8988T (cell line): ENCODE results near the gene VMP1.
"Not testable (repeated sequence)": the region's sequence is repeated elsewhere in the genome, so short reads cannot be mapped to it uniquely, and the experiment has no call there.

Experiments used
- DNase-seq: peaks from one replicate; pipeline ENCODE4 v3.0.0; 2011

Gene VMP1

DNA sequence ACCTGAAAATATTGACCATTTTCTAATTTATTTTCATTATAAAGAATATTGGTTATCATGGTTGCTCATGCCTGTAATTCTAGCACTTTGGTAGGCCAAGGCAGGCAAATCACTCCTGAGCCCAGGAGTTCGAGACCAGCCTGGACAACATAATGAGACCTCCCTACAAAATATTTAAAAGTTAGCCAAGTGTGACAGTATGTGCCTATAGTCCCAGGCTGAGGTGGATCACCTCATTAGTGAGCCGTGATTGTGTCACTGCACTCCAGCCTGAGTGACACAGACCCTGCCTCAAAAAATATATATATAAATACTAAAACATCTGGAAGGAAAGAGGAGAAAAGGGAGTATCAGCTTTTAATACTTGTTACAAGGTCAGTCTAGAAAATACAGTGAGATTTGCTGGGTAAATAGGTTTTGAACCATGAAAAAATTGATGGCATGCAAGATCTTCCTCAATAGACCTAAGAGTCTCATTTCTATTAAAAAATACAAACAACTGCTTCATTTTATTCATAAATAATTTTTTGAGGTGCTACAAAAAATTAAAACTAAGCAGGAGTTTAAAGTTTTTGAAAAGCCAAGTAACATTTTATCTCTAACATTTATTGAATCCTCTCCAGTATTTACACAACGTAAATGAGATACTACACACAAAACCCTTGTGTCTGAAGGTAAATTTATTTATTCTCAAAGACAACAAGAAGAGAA, 137.6 kb downstream of the VMP1 start:
- DNase-seq: no peak

DNA sequence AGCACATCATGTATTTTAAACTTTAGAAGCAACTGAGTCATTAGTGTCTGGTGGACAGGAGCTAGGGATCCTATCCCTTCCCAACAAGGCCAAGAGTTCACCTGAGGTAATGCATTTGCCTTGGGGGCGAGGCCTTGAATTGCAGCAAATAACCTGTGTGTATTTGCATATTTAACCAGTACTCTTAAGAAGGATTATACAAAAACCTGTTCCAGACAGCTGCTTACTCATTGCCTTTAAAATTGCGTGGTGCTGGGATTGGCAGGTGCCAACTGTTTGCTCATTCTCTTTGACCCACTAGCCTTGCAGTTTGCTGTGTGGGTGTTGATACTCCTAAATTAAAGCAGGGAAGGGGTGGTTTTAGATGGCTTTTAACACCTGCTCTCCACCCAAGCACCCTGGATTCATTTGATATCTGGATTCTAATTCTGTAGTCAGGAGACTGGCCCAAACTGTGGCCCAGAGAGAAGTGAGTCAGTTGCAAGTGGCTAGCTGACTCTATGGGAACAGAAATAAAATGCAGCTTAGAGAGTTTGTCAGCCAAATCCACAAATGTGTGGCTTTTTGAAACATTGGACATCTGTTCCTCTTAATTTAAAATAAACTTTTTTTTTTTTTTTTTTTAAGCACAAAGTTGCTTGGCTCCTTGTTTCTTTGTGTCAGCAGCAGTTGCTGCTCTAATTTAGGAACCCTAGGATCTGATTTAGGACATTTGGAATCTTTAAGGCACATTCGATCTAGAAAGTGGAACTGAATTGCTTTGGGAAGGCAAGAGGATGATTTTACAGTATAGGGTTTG, 138.3 kb downstream of the VMP1 start:
- DNase-seq: no peak

DNA sequence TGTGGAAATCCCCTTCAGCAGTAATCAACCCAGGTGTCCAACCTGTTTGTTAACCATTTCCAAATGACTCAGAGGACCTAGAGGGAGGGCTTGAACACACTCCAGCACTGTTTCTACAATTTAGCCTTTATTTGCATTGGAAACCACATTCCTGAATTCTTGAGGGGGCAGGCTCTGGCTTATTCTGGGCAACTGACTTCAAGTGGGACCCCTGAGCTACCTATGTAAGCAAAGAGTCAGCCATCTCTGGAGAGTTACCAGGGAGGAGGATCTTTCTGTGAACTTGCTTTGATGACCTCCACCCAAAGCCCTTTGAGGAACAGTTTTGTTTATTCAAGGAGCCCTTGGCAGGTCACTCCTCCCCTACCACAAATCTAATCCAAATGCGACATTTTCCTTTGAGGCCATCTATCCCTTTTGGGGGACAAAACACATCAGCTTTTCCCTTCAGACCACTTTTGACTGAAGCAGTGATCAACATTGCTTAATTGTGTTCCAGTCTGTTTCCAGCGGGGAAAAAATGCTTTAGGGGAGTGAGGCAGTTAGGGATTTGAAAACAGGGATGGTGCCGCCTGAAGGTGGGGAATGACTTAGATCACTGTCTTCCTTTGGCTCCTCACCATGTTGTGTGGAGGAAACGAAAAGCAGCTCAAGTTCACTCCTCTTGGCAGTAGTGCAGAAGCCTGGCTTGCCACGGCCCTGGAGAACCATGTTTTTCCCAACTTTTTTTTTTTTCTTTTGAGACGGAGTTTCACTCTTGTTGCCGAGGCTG, 139.1 kb downstream of the VMP1 start:
- DNase-seq: no peak

DNA sequence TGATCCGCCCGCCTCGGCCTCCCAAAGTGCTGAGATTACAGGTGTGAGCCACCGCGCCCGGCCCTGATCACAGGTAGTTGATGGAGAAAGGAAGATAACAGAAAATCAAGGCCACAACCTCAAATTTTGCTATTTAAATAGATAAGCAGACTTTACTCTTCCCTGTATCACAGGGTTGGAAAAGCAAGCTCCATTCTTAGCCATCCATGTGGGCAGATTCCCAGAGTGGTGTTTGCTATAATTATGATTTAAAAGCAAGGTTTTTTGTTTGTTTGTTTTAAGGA, 140.9 kb downstream of the VMP1 start:
- DNase-seq: no peak

DNA sequence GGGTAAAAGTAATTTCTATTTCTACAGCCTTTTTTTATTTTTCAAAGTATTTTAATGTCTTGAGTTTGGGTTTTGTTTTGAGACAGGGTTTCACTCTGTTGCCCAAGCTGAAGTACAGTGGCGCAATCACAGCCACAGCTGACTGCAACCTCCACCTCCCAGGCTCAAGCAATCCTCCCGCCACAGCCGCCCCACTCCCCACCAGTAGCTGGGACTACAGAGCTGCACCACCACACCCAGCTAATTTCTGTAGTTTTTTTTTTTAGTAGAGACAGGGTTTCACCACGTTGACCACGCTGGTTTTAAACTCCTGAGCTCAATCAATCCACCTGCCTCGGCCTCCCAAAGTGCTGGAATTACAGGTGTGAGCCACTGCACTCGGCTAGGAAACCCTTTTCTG, 141.3 kb downstream of the VMP1 start:
- DNase-seq: no peak

DNA sequence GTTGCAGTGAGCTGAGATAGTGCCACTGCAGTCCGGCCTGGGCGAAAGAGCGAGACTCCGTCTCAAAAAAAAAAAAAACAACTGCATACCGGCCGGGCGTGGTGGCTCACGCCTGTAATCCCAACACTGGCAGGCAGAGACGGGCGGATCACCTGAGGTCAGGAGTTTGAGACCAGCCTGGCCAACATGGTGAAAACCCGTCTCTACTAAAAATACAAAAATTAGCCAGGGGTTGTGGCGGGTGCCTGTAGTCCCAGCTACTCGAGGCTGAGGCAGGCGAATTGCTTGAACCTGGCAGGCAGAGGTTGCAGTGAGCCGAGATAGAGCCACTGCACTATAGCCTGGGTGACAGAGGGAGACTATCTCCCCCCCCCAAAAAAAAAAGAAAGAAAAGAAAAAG, 142.9 kb downstream of the VMP1 start:
- DNase-seq: not testable (repeated sequence)

DNA sequence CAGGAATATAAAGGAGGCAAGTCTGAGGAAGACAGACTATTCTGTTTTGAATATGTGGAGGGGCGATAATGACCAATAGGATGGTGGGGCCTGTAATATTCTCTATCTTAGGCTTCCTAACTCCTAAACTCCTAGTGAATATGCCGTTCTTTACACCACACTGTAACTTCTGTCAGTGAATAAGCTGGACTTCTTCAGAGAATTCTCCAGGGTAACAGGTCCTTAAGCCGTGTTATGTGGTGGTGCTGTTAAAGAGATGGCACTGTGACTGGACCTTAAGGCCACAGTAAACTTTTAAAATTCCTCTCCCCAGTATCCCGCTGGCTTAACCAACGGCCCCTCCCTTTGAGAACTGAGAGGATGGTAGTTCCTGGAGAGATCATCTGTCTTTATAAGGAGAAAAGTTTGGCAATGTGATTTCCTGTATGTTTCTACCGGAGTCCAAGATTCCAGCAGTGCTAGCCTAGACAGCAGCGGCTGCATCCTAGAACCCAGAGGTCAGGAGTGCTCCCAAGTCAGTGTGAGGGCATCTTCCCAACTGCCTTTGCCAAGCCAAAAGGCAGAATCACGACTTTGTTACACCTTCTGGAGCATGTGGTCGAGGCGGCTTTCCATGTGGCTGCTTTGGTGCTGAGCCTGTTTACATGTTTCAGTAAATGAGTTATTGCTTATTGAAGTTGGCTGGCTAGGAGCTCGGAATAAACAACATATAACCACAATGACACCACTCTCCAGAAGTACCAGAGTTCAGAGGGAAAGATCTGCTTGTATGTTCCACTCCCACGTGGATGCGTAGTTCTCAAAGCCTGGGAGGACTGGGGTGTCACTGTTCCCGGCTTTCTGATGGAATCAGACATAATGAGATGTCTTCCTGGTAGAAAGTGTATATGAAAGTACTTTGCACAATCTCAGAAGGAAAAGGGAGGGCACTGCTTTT, 144.3 kb downstream of the VMP1 start:
- no peak for DNase-seq

DNA sequence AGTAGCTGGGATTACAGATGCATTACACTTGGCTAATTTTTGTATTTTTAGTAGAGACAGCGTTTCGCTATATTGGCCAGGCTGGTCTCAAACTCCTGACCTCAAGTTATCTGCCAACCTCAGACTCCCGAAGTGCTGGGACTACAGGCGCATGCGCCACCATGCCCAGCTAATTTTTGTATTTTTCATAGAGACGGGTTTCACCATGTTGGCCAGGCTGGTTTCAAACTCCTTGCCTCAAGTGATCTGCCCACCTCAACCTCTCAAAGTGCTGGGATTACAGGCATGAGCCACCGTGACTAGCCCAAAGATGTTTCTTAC, 145.4 kb downstream of the VMP1 start:
- not testable (repeated sequence) for DNase-seq

DNA sequence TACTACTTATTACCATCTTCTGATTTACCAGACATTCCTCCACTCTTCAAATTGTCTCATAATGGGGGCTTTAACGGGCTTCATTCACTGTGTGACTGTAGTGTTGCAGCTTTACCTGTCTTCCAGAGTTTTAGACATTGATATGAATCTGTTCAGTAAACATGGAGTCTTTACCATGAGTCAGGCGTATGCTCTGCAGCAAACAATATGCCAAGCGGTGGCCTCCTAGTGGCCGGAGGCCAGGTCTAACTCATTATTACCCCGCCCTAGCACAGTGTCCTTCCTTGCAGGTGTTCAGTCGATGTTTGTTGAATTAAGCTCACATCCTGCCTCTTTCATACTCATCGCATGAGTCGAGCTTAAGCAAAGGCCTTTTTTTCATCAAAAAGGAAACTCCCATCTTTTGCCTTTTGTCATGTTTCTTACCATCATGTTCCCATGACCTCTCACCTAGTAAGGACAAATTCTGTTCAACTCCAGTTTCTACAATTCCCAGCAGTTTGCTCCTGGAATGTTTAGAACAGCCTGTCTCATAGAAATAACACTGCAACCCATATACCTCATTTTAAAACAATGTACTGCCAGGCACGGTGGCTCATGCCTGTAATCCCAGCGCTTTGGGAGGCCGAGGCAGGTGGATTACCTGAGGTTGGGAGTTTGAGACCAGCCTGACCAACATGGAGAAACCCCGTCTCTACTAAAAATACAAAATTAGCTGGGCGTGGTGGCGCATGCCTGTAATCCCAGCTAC, 145.9 kb downstream of the VMP1 start:
- DNase-seq: peak; percentile 27

DNA sequence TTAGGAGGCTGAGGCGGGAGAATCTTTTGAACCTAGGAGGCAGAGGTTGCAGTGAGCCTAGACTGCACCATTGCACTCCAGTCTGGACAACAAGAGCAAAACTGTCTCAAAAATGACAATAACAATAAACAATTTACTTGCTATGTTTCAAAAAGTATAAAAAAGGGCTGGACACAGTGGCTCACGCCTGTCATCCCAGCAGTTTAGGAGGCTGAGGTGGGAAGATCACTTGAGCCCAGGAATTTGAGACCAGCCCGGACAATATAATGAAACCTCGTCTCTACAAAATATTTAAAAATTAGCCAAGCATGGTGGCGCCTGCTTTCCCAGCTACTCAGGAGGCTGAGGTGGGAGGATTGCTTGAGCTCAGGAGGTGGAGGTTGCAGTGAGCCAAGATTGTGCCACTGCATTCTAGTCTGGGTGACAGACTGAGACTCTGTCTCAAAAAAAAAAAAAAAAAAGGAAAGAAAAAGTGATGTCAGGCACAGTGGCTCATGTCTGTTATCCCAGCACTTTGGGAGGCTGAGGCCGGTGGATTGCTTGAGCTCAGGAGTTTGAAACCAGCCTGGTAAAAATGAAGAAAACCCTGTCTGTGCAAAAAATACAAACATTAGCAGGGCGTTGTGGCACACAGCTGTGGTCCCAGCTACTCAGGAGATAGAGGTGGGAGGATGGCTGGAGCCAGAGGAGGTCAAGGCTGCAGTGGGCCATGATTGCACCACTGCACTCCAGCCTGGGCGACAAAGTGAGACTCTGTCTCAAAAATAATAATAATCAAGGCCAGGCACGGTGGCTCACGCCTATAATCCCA, 146.7 kb downstream of the VMP1 start:
- DNase-seq: not testable (repeated sequence)

DNA sequence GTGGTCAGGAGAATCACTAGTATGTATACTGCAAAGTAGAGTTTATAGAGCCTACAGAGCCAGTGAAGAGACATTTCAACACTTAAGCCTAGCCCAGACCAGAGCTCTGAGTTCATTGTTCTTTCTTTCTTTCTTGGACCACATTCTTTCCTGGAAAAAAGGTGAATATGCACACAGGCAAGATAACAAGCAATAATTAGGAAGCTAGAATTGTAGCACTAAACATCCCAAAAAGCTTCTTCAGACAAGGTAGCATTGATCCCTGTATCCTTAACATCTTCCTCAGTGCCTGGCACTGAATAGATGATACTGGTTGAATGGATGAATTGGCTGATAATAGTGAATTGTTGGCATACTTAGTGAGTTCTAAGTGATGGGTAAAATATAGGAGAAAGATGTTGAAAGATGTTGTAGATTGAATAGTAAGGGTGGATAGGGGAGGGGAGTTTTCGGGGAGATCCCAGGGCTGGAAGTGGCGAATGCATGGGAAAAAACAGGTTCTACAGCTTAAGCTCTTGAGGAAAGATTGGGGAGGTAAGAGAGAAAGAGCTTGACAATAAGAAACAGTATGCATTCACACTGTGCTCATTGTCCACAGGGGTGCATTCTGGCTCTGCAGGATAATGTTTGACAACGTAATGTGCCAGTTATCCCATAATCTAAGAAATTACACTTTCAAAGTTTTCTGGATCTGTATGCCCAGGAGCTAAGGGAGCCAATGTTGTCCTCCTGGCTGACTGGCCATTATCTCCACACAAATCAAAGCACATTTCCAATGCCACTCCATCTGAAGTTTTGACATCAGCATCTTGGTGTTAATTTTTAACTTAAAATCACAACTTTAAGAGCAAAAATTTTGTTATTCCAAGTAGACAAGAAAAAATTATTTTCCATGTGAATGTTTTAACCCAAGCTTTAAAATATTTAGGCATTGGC, 149.7 kb downstream of the VMP1 start:
- DNase-seq: no peak

DNA sequence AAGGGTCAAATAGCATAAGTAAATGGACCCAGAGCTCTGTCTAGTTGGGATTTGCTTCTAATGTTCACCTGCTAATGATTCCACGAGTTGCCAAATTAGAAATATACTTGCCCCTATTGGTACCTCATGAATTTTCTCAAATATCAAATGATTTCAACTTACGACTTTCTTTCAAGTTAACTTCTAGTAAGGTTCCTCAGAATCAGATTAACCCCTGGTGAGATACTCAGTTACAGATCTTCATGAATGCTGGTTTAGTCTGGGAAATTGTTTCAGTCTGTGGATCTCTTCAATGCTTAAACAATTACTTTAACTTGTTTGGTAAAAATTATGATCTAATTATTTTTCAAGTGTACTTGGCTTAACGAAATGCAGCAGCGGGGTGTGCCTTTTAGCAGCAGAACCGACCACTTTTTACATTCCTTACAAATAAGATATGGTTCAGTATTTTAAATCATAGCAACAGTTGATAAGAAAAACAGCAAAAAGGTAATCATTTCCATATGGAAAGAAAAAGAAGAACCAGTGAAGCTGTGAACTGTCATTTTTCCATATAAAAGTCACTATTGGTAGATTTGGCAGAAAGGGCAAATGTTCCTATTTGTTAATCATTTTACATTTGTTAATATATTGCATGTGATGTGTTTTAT, 150.8 kb downstream of the VMP1 start:
- DNase-seq: no peak

DNA sequence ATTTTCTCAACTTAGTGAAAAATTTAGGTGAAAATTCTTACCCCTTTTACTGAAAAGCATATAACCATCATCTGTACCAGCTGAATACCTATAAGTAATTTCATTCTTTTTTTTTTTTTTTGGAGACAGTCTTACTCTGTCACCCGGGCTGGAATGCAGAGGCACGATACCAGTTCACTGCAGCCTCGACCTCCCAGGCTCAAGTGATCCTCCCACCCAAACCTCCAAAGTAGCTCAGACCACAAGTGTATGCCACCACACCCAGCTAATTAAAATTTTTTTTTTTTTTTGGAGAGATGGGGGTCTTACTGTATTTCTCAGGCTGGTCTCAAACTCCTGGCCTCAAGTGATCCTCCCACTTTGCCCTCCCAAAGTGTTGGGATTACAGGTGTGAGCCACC, 151.5 kb downstream of the VMP1 start:
- no peak for DNase-seq

DNA sequence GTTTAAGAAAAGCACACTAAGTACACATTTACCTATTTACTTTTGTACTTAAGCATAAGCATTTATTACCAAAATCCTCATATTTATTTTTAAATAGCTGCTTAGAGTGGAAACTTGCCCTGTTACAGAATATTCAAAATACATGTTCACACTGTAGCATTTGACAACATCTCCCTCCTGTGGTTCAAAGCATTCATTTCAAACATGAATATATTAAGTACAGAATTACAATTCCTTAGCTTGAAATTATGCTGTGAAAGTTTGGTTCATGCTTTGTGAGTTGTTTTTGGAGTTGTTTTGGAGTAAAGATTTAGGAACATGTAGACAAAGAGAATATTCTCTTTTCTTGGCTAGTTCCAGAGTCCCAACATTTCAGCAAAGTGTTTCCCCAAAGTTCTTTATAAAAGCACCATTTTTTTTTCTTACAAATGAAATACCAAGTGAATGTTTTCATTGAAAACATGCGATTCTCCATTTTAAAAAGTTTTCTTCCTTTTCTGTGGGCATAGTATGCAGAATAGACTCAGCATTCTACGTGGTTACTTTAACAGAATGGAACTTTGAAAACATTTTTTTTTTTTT, 152.1 kb downstream of the VMP1 start:
- DNase-seq: no peak

DNA sequence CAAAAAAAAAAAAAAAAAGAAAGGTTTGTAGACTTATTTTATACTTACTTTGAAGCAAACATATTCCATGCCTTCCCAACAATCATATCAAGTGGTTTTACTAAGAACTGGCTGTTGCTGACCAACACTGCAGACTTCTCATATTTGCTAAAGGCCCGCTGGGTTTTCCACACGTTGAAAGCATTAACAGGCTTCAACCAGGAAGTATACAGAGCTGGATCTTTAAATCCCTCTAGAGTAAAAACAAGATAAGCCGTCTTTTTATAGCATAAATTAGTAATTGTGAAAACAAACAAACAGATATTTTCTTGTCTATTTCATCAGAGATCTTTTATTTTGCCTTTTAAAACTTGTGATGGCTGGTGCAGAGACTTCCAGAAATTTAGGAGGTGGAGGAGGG, 156.2 kb downstream of the VMP1 start:
- DNase-seq: no peak

DNA sequence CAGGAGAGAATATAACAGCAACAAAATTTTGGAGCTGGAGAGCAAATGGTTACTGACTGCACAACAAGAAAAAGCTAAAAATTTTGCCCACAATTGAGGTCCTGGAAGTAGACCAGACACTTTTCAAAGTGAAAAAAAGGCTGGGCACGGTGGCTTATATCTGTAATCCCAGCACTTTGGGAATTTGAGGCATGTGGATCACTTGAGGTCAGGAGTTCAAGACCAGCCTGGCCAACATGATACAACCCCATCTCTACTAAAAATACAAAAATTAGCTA, 162.4 kb downstream of the VMP1 start:
- DNase-seq: no peak

DNA sequence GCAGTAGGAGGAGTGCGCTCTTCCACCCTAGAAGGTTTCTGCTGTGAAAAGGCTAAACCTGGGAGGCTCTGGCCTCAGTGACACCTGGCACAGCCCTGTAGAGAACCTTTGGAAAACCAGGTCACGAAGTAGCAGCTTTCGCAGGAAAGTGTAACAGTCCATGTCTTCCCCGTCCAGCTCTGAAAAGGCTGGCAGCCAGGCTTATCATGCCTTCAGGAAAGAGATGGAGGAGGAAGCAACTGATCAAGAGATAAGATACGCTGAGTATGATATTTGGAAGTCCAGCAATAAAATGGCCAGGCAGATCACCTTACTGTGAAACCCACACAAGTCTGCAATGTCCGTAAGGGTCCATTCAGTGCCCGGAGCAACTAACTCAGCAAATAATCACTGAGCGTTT, 163.0 kb downstream of the VMP1 start:
- DNase-seq: no peak

DNA sequence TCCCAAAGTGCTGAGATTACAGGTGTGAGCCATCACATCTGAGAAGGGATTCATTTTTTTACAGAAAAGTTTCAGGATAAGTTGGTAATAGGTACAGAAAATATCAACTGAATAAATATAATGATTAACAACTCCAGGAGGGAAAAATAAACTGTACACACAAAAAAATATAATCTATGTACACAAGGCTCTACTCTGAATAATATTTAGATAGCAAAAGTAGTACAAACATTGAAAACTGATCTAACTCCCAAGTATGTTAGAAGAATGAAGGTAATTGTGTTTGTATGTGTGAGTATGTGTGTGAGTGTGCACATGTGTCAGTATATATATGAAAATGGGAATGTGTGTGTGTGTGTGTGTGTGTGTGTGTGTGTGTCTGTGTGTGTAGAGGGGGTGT, 164.9 kb downstream of the VMP1 start:
- no peak for DNase-seq

DNA sequence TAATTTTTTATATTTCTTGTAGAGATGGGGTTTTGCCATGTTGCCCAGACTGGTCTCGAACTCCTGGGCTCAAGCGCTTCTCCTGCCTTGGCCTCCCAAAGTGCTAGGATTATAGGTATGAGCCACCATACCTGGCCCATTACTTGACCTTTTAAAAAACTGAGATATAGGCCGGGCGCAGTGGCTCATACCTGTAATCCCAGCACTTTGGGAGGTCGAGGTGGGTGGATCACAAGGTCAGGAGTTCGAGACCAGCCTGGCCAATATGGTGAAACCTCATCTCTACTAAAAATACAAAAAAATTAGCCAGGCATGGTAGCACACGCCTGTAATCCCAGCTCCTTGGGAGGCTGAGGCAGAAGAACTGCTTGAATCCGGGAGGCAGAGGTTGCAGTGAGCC, 166.0 kb downstream of the VMP1 start:
- not testable (repeated sequence) for DNase-seq

DNA sequence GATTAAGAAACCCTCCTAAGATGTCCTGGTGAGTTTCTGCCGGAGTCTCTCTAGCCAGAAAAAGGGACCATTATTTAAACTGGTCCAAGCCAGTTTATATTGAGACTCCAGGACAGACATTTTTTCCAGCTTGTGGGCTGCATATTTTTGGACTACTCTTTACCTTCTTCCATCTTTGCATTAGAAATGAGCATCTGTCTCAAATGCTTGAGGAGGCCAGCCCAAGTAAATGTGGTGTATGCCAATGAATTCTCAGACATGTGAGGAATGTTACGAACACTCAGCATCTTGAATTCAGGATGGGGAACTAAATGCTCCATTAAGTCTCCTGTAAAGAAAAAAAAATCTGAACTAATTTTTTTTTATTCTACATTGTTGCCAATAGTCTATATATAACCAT, 166.9 kb downstream of the VMP1 start:
- DNase-seq: no peak
